Measurements from ENCODE around the gene ADIPOR2.
A peak's percentile ranks its signal among the peaks of the same experiment; 100 is the strongest.

Gene ADIPOR2

DNA sequence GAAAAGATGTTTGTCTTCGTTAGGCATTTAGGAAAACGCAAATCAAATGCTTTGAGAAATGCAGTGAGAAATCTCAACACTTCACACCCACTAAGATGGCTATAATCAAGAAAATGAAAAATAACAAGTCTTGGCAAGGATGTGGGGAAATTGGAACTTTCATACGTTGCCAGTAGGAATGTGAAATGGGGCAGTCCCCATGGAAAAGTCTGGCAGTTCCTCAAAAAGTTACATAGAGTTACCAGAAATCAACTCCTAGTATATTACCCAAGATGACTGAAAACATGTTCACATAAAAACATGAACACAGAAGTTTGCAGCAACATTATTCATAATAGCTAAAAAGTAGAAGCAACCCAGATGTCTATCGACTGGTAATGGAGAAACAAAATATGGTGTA lies 88.0 kb downstream of the ADIPOR2 start:
- TF ChIP-seq, protein P1, sequence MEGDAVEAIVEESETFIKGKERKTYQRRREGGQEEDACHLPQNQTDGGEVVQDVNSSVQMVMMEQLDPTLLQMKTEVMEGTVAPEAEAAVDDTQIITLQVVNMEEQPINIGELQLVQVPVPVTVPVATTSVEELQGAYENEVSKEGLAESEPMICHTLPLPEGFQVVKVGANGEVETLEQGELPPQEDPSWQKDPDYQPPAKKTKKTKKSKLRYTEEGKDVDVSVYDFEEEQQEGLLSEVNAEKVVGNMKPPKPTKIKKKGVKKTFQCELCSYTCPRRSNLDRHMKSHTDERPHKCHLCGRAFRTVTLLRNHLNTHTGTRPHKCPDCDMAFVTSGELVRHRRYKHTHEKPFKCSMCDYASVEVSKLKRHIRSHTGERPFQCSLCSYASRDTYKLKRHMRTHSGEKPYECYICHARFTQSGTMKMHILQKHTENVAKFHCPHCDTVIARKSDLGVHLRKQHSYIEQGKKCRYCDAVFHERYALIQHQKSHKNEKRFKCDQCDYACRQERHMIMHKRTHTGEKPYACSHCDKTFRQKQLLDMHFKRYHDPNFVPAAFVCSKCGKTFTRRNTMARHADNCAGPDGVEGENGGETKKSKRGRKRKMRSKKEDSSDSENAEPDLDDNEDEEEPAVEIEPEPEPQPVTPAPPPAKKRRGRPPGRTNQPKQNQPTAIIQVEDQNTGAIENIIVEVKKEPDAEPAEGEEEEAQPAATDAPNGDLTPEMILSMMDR (IDR thresholded peaks at IDR 0.05; ENCODE audit: low read length, missing control alignments) = no peak
- H3K4me3 ChIP-seq (replicated peaks; ENCODE audit: low read depth, low read length) = no peak overlapping the region
- DNase-seq (ENCODE audit: low read depth) = peak; percentile 74

DNA sequence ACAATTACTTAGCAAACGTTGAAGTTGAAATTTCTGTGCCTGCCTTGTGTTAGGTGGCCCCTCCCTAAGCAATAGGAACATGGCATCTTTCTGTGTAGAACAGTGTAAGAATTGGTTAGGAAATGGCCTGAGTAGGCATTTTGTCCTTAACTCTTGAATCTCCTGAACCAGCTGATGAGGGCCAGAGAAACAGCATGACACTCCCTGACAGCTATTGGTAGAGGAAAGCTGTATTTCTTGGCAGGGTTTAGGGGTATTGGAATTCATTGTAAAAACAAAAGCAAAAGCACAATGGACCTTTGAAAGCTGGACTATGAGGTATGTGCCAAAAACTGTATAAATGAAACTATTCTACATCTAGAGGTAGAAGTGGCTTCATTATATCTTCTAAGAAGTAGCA lies 88.9 kb downstream of the ADIPOR2 start:
- H3K4me3 ChIP-seq (replicated peaks; ENCODE audit: low read depth, low read length) = no peak overlapping the region
- TF ChIP-seq, protein P1 (IDR thresholded peaks at IDR 0.05; ENCODE audit: low read length, missing control alignments) = no peak
- DNase-seq (ENCODE audit: low read depth) = peak; percentile 89

DNA sequence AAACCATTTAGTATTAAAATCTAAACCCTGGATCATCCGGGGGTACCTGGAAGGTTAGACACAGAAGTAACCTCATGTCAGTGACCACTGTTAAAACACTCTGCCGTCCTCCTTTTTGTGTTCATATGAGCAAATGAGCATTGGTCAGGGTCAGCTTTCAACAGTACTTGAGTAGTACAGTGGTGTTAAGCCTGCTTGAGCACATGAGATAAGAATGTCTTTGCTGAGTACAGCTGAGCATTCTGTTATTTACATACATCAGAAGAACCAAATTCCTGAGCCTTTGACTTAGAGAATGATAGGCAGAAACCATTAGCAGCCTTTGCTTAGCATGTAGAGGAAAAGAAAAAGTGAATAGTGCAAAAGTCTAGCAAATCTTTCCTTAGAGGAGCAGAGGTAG lies 90.9 kb downstream of the ADIPOR2 start:
- TF ChIP-seq, protein P1 (IDR thresholded peaks at IDR 0.05; ENCODE audit: low read length, missing control alignments) = no peak
- DNase-seq (ENCODE audit: low read depth) = peak; percentile 31
- no peak overlapping the region for H3K4me3 ChIP-seq (replicated peaks; ENCODE audit: low read depth, low read length)

DNA sequence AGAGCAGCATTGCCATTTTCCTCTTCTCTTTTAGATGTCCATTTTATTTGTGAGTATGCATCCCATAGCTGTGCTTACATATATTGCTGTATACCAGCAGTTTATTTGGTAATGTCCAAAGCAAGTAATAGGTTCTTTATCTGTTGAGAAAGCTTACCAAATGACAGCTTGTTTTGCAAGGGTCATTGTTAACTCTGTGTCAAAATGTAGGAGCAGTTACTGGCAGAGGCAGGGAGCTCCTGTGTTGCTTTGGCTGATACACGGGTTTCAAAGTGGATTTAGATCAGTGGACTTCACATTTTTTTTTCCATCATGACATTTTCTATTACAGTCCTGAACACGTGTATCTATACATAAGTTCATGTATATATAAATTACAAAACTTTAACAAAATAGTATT lies 91.3 kb downstream of the ADIPOR2 start:
- no peak overlapping the region for H3K4me3 ChIP-seq (replicated peaks; ENCODE audit: low read depth, low read length)
- DNase-seq (ENCODE audit: low read depth) = no peak
- TF ChIP-seq, protein P1 (IDR thresholded peaks at IDR 0.05; ENCODE audit: low read length, missing control alignments) = no peak

DNA sequence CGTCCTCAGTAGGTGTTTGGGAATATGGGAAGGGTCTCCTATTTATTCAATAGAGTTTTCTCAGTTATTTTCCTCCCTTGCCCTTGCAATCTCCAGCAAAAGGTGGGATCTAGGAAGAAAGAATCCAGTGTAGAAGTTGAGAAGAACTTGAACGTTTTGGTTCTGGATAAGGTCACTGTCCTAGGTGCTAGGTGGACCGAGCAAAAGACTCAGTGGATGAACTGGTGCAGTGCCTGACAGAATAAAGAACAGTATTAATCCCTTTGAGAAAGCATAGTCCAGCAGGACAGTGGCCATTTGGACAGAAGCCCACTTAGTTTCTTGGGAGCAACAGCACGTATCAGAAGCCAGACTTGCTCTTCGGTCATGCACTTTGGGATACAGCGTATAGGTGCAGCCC lies 96.8 kb downstream of the ADIPOR2 start:
- TF ChIP-seq, protein P1 (IDR thresholded peaks at IDR 0.05; ENCODE audit: low read length, missing control alignments) = no peak
- no peak for DNase-seq (ENCODE audit: low read depth)
- no peak overlapping the region for H3K4me3 ChIP-seq (replicated peaks; ENCODE audit: low read depth, low read length)

DNA sequence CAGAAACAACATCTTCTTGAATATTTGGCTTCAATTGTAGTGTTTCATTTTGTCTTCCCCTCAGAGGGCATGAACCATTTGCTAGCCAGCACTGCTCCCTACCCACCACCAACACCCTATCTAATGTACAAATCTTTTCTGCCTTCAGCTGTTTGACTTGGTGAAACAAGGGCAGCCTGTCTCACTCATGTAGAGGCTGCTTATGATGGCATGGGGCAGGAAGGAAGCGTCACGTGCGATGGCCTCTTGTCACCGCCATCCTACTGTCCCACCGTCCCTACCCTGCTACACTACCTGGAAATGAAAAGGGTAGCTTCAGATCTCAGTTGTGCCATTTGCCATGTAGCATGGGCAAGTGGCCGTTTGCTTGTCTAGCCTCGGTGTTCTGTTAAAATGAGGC lies 99.6 kb downstream of the ADIPOR2 start:
- DNase-seq (ENCODE audit: low read depth) = no peak
- H3K4me3 ChIP-seq (replicated peaks; ENCODE audit: low read depth, low read length) = no peak overlapping the region
- TF ChIP-seq, protein P1 (IDR thresholded peaks at IDR 0.05; ENCODE audit: low read length, missing control alignments) = no peak

DNA sequence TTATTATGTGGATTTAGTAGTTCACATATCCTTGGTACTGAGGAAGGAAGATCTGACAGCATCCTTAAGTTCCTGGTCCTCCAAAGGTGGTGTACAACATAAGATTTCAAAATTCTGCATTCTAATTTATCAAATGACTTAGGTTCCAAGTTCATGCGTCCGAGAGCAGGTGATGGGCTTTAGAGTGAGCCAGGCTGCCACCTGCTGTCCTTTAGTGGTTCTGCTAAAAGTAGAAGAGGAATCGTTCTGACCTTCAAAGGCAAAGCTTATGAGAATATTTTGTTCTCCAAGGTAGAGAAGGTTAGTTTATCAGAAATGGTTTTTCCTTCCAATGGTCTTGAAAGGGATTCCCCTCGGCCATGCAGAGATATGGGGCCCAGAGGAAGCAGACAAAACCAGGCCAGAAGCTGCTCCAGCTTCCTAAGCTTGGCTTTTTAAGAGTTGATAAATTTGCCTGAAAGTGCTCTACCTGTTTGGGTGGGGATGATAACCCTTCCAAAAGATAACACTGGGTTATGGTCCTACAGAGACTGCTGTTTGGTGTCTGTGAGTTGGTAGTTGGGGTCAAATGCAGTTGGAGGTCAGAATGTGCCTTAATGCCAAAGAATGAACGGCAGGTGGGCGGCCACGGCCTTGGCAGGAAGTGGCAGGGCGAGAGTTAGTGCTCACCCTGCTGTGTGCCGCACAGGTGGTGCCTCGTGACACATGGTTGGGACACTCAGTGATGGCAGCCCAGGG lies 100.4 kb downstream of the ADIPOR2 start:
- peak; percentile 80 for DNase-seq (ENCODE audit: low read depth)
- TF ChIP-seq, protein P1 (IDR thresholded peaks at IDR 0.05; ENCODE audit: low read length, missing control alignments) = peak; percentile 86
- no peak overlapping the region for H3K4me3 ChIP-seq (replicated peaks; ENCODE audit: low read depth, low read length)
